Prostate gland (tissue), 2 donors: ENCODE data around the gene F11. TPM values are rescaled to one million over a fixed set of nuclear protein-coding genes. Genes with fewer than 3 reads are reported as not detected.
"Not testable (repeated sequence)": the region's sequence is repeated elsewhere in the genome, so short reads cannot be mapped to it uniquely, and the experiment has no call there.

Experiments used
- DNase-seq: peaks from one replicate; pipeline ENCODE4 v3.0.0-alpha.2; 2019; ENCODE audit warnings: low spot score
- H3K27ac ChIP-seq, 2 donors: fragments of 200-600 bp; sonication (generic); 2 replicates each; pipeline ENCODE4 v1.5.1; 2017 to 2019
- H3K27me3 ChIP-seq: fragments of 200-600 bp; sonication (generic); replicated peaks from 2 replicates; pipeline ENCODE4 v1.5.1; 2019; ENCODE audit not compliant: insufficient read depth
- H3K36me3 ChIP-seq, 2 donors: fragments of 200-600 bp; sonication (generic); 1 replicate in 1 of 2; 2 replicates in 1 of 2; pipeline versions ENCODE4 v1.5.1 to v1.8.1; 2017 to 2019
- H3K4me1 ChIP-seq: fragments of 200-600 bp; sonication (generic); replicated peaks from 2 replicates; pipeline ENCODE4 v1.5.1; 2019
- H3K4me3 ChIP-seq, 2 donors: fragments of 200-600 bp; sonication (generic); 2 replicates each; pipeline ENCODE4 v1.5.1; 2017 to 2019
- H3K9me3 ChIP-seq: fragments of 200-600 bp; sonication (generic); 2 replicates; pipeline ENCODE4 v1.5.1; 2017
- POLR2A ChIP-seq: fragments of 450-650 bp; IDR thresholded peaks from one replicate; pipeline ENCODE4 v1.6.1; 2016; ENCODE audit warnings: antibody characterized with exemption, mild to moderate bottlenecking
- POLR2AphosphoS5 ChIP-seq: sonication (generic); formaldehyde crosslinking; IDR thresholded peaks from one replicate; pipeline ENCODE4 v1.6.1; 2017; ENCODE audit warnings: antibody characterized with exemption
- WGBS: methylation state at CpG from one replicate; pipeline ENCODE4 v1.1.5; 2018; 5-methylcytosine and 5-hydroxymethylcytosine counted together
- intact Hi-C: fragments of 100-400 bp; cut with DNase I; formaldehyde crosslinking; loops from one replicate; pipeline ENCODE4 v1.14.2; 2022
- total RNA-seq, 2 donors: library from RNA; depleted of rRNA; stranded (reverse); fragments of >200 nt; gene quantifications; one replicate each; pipeline ENCODE4 v1.1.0, GENCODE V29; 2016
- TF ChIP-seq, protein P1 (sequence below), 4 experiments: fragments of 200-600 bp in 2 of 4; fragments of 450-650 bp in 2 of 4; sonication (generic) in 2 of 4; IDR thresholded peaks; 1 replicate in 3 of 4; 2 replicates in 1 of 4; pipeline ENCODE4 v1.5.1; 2016 to 2019; ENCODE audit warnings: antibody characterized with exemption in 4 of 4, mild to moderate bottlenecking in 2 of 4, moderate library complexity in 2 of 4

Gene F11
- total RNA-seq, 2 donors from 2014 or later, result not detected

DNA sequence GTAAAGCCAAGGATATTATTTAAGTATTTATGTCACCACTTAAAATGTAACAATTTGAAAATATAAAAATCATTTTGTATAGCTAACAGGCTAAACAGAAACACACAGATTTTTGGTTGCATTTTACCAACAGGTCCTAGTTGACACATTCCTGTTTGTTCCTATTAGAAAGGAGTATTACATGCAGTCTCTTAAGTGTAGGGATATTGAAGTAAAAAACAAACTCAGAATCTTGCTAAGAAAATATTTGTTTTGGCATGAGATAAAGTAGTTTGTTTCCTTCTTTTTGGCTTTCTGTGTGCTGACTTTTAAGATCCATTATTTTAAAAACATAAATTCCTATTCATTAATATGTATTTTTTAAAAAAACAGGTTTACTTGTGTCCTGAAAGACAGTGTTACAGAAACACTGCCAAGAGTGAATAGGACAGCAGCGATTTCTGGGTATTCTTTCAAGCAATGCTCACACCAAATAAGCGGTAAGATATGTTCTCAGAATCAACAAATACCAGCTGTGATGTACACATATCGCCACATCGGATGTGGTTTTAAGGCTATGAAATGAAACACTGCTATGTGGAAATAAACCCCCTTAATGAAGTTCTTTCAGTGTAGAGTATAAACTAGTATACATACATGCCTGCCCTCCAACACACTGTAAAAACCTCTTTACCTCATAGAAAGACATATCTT lies 6.9 kb downstream of the F11 start:
- intact Hi-C loops, result no loop called here
- H3K4me3 ChIP-seq, result no peak overlapping the region
- H3K27ac ChIP-seq, result no peak overlapping the region
- WGBS, result 39% methylated on average over 4 of the region's 4 CpGs
- H3K4me1 ChIP-seq, result no peaks in the 10 kb centered on the region
- H3K27me3 ChIP-seq, result no peaks in the 10 kb centered on the region
- no peak for TF ChIP-seq POLR2AphosphoS5
- TF ChIP-seq, protein P1, sequence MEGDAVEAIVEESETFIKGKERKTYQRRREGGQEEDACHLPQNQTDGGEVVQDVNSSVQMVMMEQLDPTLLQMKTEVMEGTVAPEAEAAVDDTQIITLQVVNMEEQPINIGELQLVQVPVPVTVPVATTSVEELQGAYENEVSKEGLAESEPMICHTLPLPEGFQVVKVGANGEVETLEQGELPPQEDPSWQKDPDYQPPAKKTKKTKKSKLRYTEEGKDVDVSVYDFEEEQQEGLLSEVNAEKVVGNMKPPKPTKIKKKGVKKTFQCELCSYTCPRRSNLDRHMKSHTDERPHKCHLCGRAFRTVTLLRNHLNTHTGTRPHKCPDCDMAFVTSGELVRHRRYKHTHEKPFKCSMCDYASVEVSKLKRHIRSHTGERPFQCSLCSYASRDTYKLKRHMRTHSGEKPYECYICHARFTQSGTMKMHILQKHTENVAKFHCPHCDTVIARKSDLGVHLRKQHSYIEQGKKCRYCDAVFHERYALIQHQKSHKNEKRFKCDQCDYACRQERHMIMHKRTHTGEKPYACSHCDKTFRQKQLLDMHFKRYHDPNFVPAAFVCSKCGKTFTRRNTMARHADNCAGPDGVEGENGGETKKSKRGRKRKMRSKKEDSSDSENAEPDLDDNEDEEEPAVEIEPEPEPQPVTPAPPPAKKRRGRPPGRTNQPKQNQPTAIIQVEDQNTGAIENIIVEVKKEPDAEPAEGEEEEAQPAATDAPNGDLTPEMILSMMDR (IDR thresholded peaks at IDR 0.05), result no peak
- no peak for TF ChIP-seq POLR2A
- H3K9me3 ChIP-seq, result no peaks in the 10 kb centered on the region
- H3K36me3 ChIP-seq, result no peaks in the 10 kb centered on the region
- no peak for DNase-seq

GRCh38 chr4:186273392-186273789 lies 7.4 kb downstream of the F11 start:
- H3K4me1 ChIP-seq, H3K27me3 ChIP-seq, H3K36me3 ChIP-seq, DNase-seq, intact Hi-C loops, H3K9me3 ChIP-seq, H3K27ac ChIP-seq, H3K4me3 ChIP-seq: not testable (repeated sequence)
- WGBS, result 93% methylated on average over 5 of the region's 5 CpGs

DNA sequence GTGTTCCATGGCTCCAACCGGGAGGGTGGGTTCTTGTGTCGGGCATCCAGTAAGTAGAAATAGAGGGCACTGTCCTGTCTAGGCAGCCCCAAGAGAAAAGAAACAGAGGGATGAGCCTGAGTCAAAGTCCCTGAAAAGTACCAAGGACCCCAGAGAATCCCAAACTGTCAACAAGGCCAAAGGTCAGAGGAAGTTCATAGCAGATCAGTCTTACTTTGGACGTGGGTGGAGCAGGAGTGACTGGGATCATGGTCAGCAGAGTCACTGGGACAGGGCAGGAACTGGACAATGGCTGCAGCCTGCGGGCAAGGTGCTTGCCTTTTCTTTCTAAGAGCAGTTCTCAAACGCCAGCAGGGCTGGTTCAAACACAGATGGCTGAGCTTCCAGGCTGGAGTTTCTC lies 17.3 kb downstream of the F11 start:
- no peak overlapping the region for H3K27ac ChIP-seq
- H3K27me3 ChIP-seq, result no peaks in the 10 kb centered on the region
- no peak for DNase-seq
- no peaks in the 10 kb centered on the region for H3K36me3 ChIP-seq
- no peaks in the 10 kb centered on the region for H3K4me1 ChIP-seq
- no peak overlapping the region for H3K4me3 ChIP-seq
- no peak for TF ChIP-seq POLR2A
- TF ChIP-seq, protein P1 (IDR thresholded peaks at IDR 0.05), result no peak
- intact Hi-C loops, result no loop called here
- 87% methylated on average over 5 of the region's 5 CpGs for WGBS
- no peaks in the 10 kb centered on the region for H3K9me3 ChIP-seq

GRCh38 chr4:186285147-186285546 lies 19.2 kb downstream of the F11 start:
- Histone ChIP-seq H3K4me1 (no peaks in the 10 kb centered on the region), H3K27me3 (no peaks in the 10 kb centered on the region), H3K9me3 (no peaks in the 10 kb centered on the region), H3K4me3 (no peak overlapping the region), H3K36me3 (no peaks in the 10 kb centered on the region), H3K27ac (no peak overlapping the region)
- TF ChIP-seq POLR2AphosphoS5, result no peak
- no peak for TF ChIP-seq POLR2A
- TF ChIP-seq, protein P1 (IDR thresholded peaks at IDR 0.05), result no peak
- WGBS, result 96% methylated on average over 12 of the region's 12 CpGs
- intact Hi-C loops, result no loop called here
- no peak for DNase-seq

GRCh38 chr4:186286581-186286980 lies 20.6 kb downstream of the F11 start:
- no peaks in the 10 kb centered on the region for H3K4me1 ChIP-seq
- 91% methylated on average over 3 of the region's 3 CpGs for WGBS

More at GRCh38 chr4:186286581-186286980, 20.6 kb downstream of the F11 start:
- H3K27me3 ChIP-seq, result no peaks in the 10 kb centered on the region
- H3K4me3 ChIP-seq, result no peak overlapping the region
- intact Hi-C loops, result no loop called here
- H3K36me3 ChIP-seq, result no peaks in the 10 kb centered on the region
- no peak overlapping the region for H3K27ac ChIP-seq
- H3K9me3 ChIP-seq, result no peaks in the 10 kb centered on the region
- TF ChIP-seq, protein P1 (IDR thresholded peaks at IDR 0.05), result no peak
- no peak for DNase-seq
